ENCODE data around the gene CHGA. TPM values are rescaled to one million over a fixed set of nuclear protein-coding genes. Genes with fewer than 3 reads are reported as not detected.

Gene CHGA
- total and polyA plus RNA-seq, 10 of the 15 experiments (the other 5 are each of a cell fraction or from before 2014, with no cell fraction given), result 0.11 to 0.23 TPM; not detected in 8

GRCh38 chr14:92984082-92984788, 61.3 kb downstream of the CHGA start:
- Histone ChIP-seq H2AFZ (ENCODE audit: control insufficient read depth, low read depth, low read length) (no peak overlapping the region), H3K9me3 (replicated peaks; ENCODE audit: control insufficient read depth, insufficient read depth, low read length) (peaks cover 14% of the 10 kb centered on the region), H3K4me3 (no peak overlapping the region), H3K4me2 (ENCODE audit: control insufficient read depth, insufficient read depth) (no peak overlapping the region), H3K27me3 (replicated peaks in 1 of 2; ENCODE audit: control insufficient read depth in 2 of 2, insufficient read depth in 2 of 2, low read length in 1 of 2) (no peaks in the 10 kb centered on the region), H4K20me1 (ENCODE audit: control insufficient read depth, insufficient read depth) (no peaks in the 10 kb centered on the region), H3K27ac (ENCODE audit: control insufficient read depth, insufficient read depth) (no peak overlapping the region; the same call in 1 of the 2 replicates), H3K4me1 (ENCODE audit: control insufficient read depth, insufficient read depth, low read length) (no peaks in the 10 kb centered on the region), H3K36me3 (ENCODE audit: control insufficient read depth in 2 of 2, insufficient read depth in 2 of 2, low read length in 1 of 2) (peaks cover 0 to 18% of the 10 kb centered on the region in 2 experiments), H3K79me2 (ENCODE audit: control insufficient read depth, insufficient read depth, low read length) (no peaks in the 10 kb centered on the region), H3K9ac (ENCODE audit: control insufficient read depth, insufficient read depth, low read length) (no peak overlapping the region)
- DNase-seq (ENCODE audit: low read depth, low spot score), result no peak
- TF ChIP-seq FOXK2 (IDR thresholded peaks at IDR 0.05), result no peak
- TF ChIP-seq RFX5 (IDR thresholded peaks at IDR 0.05; ENCODE audit: low read depth, low read length), result no peak
- TF ChIP-seq ATF2 (IDR thresholded peaks at IDR 0.05; ENCODE audit: low read length), result no peak
- no peak for TF ChIP-seq LARP7 (IDR thresholded peaks at IDR 0.05)
- no peak for TF ChIP-seq HDAC6 (IDR thresholded peaks at IDR 0.05; ENCODE audit: unreplicated experiment)
- no peak for TF ChIP-seq SREBF2 (IDR thresholded peaks at IDR 0.05; ENCODE audit: low read length)
- no peak for TF ChIP-seq TCF7 (IDR thresholded peaks at IDR 0.05; ENCODE audit: borderline replicate concordance)
- TF ChIP-seq GABPA (IDR thresholded peaks at IDR 0.05; ENCODE audit: low read depth), result no peak
- TF ChIP-seq EZH2 (IDR thresholded peaks at IDR 0.05; ENCODE audit: borderline replicate concordance, control insufficient read depth, low read depth, low read length), result no peak
- peak; percentile 76 for ATAC-seq
- intact Hi-C loops (cut with micrococcal nuclease; ENCODE audit: unreplicated experiment), result no loop called here
- ChIA-PET POLR2A (no interaction called here), SMC1A (ENCODE audit: uncharacterized antibody, unreplicated experiment) (no interaction called here), RAD21 (ENCODE audit: unreplicated experiment) (interaction anchor here (1.0 kb wide), 1 partner anchor 129 kb away, joined by 3 read pairs; no protein-coding TSS in a partner anchor), CTCF (no interaction called here)
- WGBS (ENCODE audit: insufficient coverage, insufficient replicate concordance, low lambda C conversion rate, missing lambda C conversion rate), result 91% methylated on average over 5 of the region's 5 CpGs
- BruUV-seq (replicated peaks), result no TSS peak
- FAIRE-seq, result no peak
- in situ Hi-C loops (cut with MboI), result no loop called here

Other genes with a start within 250 kb of the CHGA start
- 3.7 and 4.2 TPM in 2 replicates for gene LGMN, start 174.5 kb upstream of the CHGA start, total RNA-seq (2014; rRNA removed)
- 2.6 and 3.4 TPM in 2 replicates for gene LGMN, start 174.5 kb upstream of the CHGA start, total RNA-seq (2014; rRNA removed; fragmentation: Illumina TruSeq; extraction: Trizol)
- gene LGMN, start 174.5 kb upstream of the CHGA start, total RNA-seq (2021), result 3.3 and 3.5 TPM in 2 replicates
- gene LGMN, start 174.5 kb upstream of the CHGA start, polyA plus RNA-seq (2011; rRNA removed), result 134 and 192 TPM in 2 replicates
- 4.3 and 4.4 TPM in 2 replicates for gene LGMN, start 174.5 kb upstream of the CHGA start, polyA plus RNA-seq (2014; fragmentation: Illumina TruSeq; extraction: Trizol)
- gene LGMN, start 174.5 kb upstream of the CHGA start, polyA plus RNA-seq (2014; fragmentation: Nextera tagmentation; extraction: Ambion mirVana), result 1 to 10 TPM in 1 of 2 experiments, under 1 TPM in 1; 0.71 to 1.1 TPM
- gene LGMN, start 174.5 kb upstream of the CHGA start, polyA plus RNA-seq (2014; rRNA removed), result 3.4 and 3.9 TPM in 2 replicates
- 10 to 100 TPM; 11.1 to 11.3 TPM for gene LGMN, start 174.5 kb upstream of the CHGA start, polyA plus RNA-seq (2016; fragmentation: Nextera tagmentation; extraction: Ambion mirVana)
- 15.6 and 18.6 TPM in 2 replicates for gene GOLGA5, start 128.8 kb upstream of the CHGA start, total RNA-seq (2014; rRNA removed)
- 23.6 and 23.8 TPM in 2 replicates for gene GOLGA5, start 128.8 kb upstream of the CHGA start, total RNA-seq (2014; rRNA removed; fragmentation: Illumina TruSeq; extraction: Trizol)
- 16.0 and 16.5 TPM in 2 replicates for gene GOLGA5, start 128.8 kb upstream of the CHGA start, total RNA-seq (2021)
- 21.5 and 31.3 TPM in 2 replicates for gene GOLGA5, start 128.8 kb upstream of the CHGA start, polyA plus RNA-seq (2011; rRNA removed)
- gene GOLGA5, start 128.8 kb upstream of the CHGA start, polyA plus RNA-seq (2014; fragmentation: Illumina TruSeq; extraction: Trizol), result 25.8 and 31.6 TPM in 2 replicates
- gene GOLGA5, start 128.8 kb upstream of the CHGA start, polyA plus RNA-seq (2014; fragmentation: Nextera tagmentation; extraction: Ambion mirVana), result 10 to 100 TPM; 10.9 to 13.9 TPM
- 15.5 and 17.9 TPM in 2 replicates for gene GOLGA5, start 128.8 kb upstream of the CHGA start, polyA plus RNA-seq (2014; rRNA removed)
- gene GOLGA5, start 128.8 kb upstream of the CHGA start, polyA plus RNA-seq (2016; fragmentation: Nextera tagmentation; extraction: Ambion mirVana), result 10 to 100 TPM; 23.9 to 30.1 TPM
- 23.5 and 26.5 TPM in 2 replicates for gene ITPK1, start 192.8 kb downstream of the CHGA start, total RNA-seq (2014; rRNA removed)
- 15.9 and 21.9 TPM in 2 replicates for gene ITPK1, start 192.8 kb downstream of the CHGA start, total RNA-seq (2014; rRNA removed; fragmentation: Illumina TruSeq; extraction: Trizol)
- gene ITPK1, start 192.8 kb downstream of the CHGA start, total RNA-seq (2021), result 56.1 and 57.9 TPM in 2 replicates
- gene ITPK1, start 192.8 kb downstream of the CHGA start, polyA plus RNA-seq (2011; rRNA removed), result 33.3 and 73.2 TPM in 2 replicates
- 21.9 and 36.4 TPM in 2 replicates for gene ITPK1, start 192.8 kb downstream of the CHGA start, polyA plus RNA-seq (2014; fragmentation: Illumina TruSeq; extraction: Trizol)
- 1 to 10 TPM; 1.3 to 2.1 TPM for gene ITPK1, start 192.8 kb downstream of the CHGA start, polyA plus RNA-seq (2014; fragmentation: Nextera tagmentation; extraction: Ambion mirVana)
- 36.2 and 36.3 TPM in 2 replicates for gene ITPK1, start 192.8 kb downstream of the CHGA start, polyA plus RNA-seq (2014; rRNA removed)
- gene ITPK1, start 192.8 kb downstream of the CHGA start, polyA plus RNA-seq (2016; fragmentation: Nextera tagmentation; extraction: Ambion mirVana), result 10 to 100 TPM; 24.5 to 27.5 TPM

Measured in GM12878 (cell line).